AG09319 (cell line): ENCODE data around the gene IRX2.

Experiments
- DNase-seq: peaks from one replicate; pipeline ENCODE4 v3.0.0-alpha.2; 2010; ENCODE audit warnings: low read depth; ENCODE audit errors: extremely low read depth
- TF ChIP-seq, protein P1 (sequence below): IDR thresholded peaks from 2 replicates; pipeline ENCODE4 v1.5.1; 2011; ENCODE audit warnings: low read depth, mild to moderate bottlenecking, inconsistent platforms, low read length, moderate library complexity

IRX2 gene

GRCh38 chr5:2721385-2722138, 29.9 kb downstream of the IRX2 start:
- no peak for DNase-seq
- TF ChIP-seq, protein P1, sequence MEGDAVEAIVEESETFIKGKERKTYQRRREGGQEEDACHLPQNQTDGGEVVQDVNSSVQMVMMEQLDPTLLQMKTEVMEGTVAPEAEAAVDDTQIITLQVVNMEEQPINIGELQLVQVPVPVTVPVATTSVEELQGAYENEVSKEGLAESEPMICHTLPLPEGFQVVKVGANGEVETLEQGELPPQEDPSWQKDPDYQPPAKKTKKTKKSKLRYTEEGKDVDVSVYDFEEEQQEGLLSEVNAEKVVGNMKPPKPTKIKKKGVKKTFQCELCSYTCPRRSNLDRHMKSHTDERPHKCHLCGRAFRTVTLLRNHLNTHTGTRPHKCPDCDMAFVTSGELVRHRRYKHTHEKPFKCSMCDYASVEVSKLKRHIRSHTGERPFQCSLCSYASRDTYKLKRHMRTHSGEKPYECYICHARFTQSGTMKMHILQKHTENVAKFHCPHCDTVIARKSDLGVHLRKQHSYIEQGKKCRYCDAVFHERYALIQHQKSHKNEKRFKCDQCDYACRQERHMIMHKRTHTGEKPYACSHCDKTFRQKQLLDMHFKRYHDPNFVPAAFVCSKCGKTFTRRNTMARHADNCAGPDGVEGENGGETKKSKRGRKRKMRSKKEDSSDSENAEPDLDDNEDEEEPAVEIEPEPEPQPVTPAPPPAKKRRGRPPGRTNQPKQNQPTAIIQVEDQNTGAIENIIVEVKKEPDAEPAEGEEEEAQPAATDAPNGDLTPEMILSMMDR, result no peak

DNA sequence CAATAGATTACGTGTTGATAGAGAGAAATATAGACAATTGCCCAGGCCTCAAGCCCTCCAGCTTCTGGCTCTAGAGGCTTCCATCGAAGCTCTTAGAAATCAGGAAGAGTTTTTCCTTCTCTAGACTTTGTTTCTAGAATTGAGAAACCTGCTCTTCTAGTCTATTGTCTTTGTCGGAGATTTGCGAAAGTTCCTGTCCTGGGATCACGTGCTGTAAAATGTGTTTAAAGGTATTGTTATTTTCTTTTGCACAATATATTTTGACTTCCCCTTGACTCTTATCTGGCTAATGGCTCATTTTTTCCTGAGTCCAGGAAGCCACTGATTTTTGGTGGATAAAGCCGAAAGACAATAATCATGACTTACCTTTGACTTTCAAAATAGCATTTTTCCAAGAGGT, 32.1 kb downstream of the IRX2 start:
- DNase-seq, result no peak
- TF ChIP-seq, protein P1, result no peak

- no peak for DNase-seq
- TF ChIP-seq, protein P1, result no peak
Measured at GRCh38 chr5:2718115-2718514, 33.4 kb downstream of the IRX2 start.

DNA sequence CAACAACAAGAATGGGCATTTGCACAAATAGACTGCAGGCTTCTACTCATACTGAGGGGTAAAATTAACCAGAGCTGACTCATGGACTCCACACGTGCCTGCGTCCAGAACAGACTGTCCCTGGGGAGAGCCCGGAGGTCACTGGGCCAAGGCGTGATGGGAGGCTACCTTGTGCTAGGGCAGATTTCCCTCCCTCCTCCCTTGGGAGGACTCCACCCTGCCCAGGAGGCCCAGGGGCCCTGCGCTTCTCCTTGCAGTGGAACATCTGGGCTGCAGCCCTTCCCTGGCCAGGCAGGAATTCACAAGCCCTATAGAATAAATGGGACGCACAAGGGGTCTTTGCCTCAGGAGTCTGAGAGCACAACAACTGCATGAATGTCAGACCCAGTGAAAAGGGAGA, 35.6 kb downstream of the IRX2 start:
- no peak for DNase-seq
- TF ChIP-seq, protein P1, result no peak

DNA sequence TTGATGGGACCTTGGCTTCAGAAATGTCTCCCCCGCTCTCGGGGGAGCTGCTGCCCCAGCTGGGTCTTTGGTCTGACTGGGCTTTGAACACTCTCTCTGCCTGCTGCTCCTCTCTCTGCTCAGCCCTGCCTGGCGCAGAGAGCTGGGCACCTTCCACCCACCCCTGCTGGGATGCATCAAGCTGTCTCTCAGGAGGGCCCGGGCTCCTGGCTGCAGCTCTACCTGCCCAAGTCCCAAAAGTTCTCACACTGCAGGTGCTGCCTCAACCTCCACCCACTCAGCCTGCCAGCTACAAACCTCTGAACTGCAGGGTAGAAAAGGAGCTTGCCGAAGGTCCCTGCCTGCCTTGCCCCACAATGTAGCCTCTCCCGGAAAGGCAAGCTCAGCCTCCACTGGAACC, 36.7 kb downstream of the IRX2 start:
- no peak for DNase-seq
- TF ChIP-seq, protein P1, result no peak

GRCh38 chr5:2714026-2714425, 37.5 kb downstream of the IRX2 start:
- DNase-seq, result no peak
- TF ChIP-seq, protein P1, result no peak

DNA sequence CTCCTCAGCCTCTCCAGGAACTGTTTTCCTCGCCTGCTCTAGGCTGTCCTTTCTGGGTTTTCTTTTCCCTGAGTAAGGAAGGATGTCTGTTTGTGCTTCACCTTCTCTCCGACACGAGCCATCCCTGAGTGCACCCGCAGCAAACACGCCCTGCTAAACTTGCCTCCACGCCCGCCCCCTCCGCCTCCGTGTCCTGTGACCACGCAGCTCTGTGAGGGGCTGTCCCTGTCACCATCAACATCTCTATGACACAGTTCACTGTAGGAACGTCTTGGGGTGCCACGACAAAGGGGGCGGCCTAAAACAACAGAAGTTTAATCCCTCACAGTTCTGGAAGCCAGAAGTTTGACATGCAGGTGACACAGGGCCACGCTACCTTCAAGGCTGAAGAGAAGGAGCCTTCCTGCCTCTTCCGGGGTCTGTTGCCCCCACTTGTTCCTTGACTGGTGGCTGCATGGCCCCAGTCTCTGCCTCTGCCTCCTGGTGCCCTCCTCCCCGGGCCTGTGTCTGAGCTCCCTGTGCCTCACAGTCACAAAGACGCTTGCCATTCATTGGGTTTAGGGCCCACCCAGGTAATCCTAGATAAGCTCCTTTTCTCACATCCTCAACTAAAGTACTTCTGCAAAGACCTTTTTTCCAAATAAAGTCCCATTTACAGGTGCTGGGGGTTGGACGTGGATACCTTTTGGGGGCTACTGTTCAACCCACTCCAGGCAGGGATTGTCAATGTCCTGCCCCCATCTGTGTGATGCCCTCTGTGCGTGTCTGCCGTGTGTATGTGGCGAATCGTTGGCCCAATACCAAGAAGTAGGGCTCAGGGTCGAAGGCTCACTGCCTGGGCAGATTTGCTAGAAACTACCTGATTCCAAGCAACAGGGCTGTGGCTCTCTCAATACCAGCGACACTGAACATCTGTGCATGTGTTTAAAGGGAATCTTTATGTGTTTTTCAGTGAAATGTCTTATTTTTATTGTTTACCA, 39.7 kb downstream of the IRX2 start:
- TF ChIP-seq, protein P1, result no peak
- DNase-seq, result no peak
